Right lobe of liver (tissue), 6 donors: ENCODE results near the gene FXYD1. TPM values are rescaled to one million over a fixed set of nuclear protein-coding genes. Genes with fewer than 3 reads are reported as not detected.

Experiments
- ATAC-seq, 4 donors: fragments of 200-7000 bp; cut with Tn5 transposase; one replicate each; pipeline ENCODE4 v1.9.1; 2020; ENCODE audit warnings: mild to moderate bottlenecking in 4 of 4, moderate library complexity in 4 of 4
- DNase-seq, 3 donors: peaks; one replicate each; pipeline ENCODE4 v3.0.0-alpha.2; 2020
- H3K27ac ChIP-seq, 3 donors: fragments of 200-600 bp; one replicate each; pipeline ENCODE4 v1.8.0; 2022
- H3K27me3 ChIP-seq, 2 donors: fragments of 200-600 bp; one replicate each; pipeline ENCODE4 v1.8.0; 2022
- H3K36me3 ChIP-seq, 4 donors: fragments of 200-600 bp; sonication (generic) in 1 of 4; one replicate each; pipeline versions ENCODE4 v1.5.1 to v1.8.0; 2017 to 2022; ENCODE audit warnings: control low read depth in 1 of 4
- H3K4me1 ChIP-seq, 4 donors: fragments of 200-600 bp; sonication (generic) in 1 of 4; one replicate each; pipeline versions ENCODE4 v1.5.1 to v1.8.0; 2017 to 2022; ENCODE audit warnings: control low read depth in 1 of 4
- H3K4me3 ChIP-seq, 3 donors: fragments of 200-600 bp; one replicate each; pipeline ENCODE4 v1.8.0; 2022
- H3K9me3 ChIP-seq, 4 donors: fragments of 200-600 bp; sonication (generic) in 1 of 4; one replicate each; pipeline versions ENCODE4 v1.5.1 to v1.8.0; 2017 to 2022; ENCODE audit warnings: control low read depth in 1 of 4
- CTCF ChIP-seq, 4 donors: fragments of 200-600 bp in 3 of 4; fragments of 450-650 bp in 1 of 4; IDR thresholded peaks; one replicate each; pipeline versions ENCODE4 v1.5.1 to v1.8.0; 2016 to 2022; ENCODE audit warnings: antibody characterized with exemption in 4 of 4, mild to moderate bottlenecking in 2 of 4
- POLR2A ChIP-seq: fragments of 450-650 bp; IDR thresholded peaks from one replicate; pipeline ENCODE4 v1.6.1; 2017; ENCODE audit warnings: antibody characterized with exemption, mild to moderate bottlenecking
- WGBS: methylation state at CpG from one replicate; pipeline ENCODE4 v1.1.6; 2018; ENCODE audit warnings: low coverage, low lambda C conversion rate; ENCODE audit not compliant: insufficient coverage; ENCODE audit errors: missing lambda C conversion rate; 5-methylcytosine and 5-hydroxymethylcytosine counted together
- intact Hi-C, 2 donors: fragments of 100-400 bp; cut with DNase I; formaldehyde crosslinking; loops; one replicate each; pipeline versions ENCODE4 v1.11.2 to v1.14.1; 2022
- total RNA-seq, 6 experiments: library from RNA; depleted of rRNA in 2 of 6; stranded (reverse); fragments of >200 nt in 2 of 6; fragmentation: NEBNext Ultra II Directional in 3 of 6; extraction: Animal tissue kit (Norgen Biotek cat#: 25700) in 3 of 6; gene quantifications; one replicate each; pipeline versions ENCODE4 v1.1.0 to v1.2.4, GENCODE V29; 2016 to 2023
- donor health status: DM: no; HTN: yes; CAD: no.
- donor health status: DM: no; HTN: no; CAD: no.
- donor health status: DM: no; HTN: no; CAD: no.
- donor health status: DM: no; HTN: yes; CAD: no.
- donor health status: DM: no; HTN: yes; CAD: no.

Gene FXYD1
- total RNA-seq, 6 experiments from 2014 or later = 38.9 to 263 (median 140) TPM

- WGBS = 71% methylated on average over 7 of the region's 7 CpGs
- no peak for ATAC-seq
- TF ChIP-seq CTCF (IDR thresholded peaks at IDR 0.05) (no peak), POLR2A (no peak)
These were observed 39.0 kb downstream of the FXYD1 start for GRCh38 chr19:35177377-35178274.

GRCh38 chr19:35178701-35179100 lies 40.1 kb downstream of the FXYD1 start:
- Histone ChIP-seq H3K4me3 (no peak overlapping the region), H3K27me3 (no peaks in the 10 kb centered on the region), H3K36me3 (no peaks in the 10 kb centered on the region), H3K27ac (no peak overlapping the region), H3K9me3 (no peaks in the 10 kb centered on the region), H3K4me1 (no peaks in the 10 kb centered on the region)
- TF ChIP-seq POLR2A (no peak), CTCF (IDR thresholded peaks at IDR 0.05) (no peak)
- ATAC-seq (no peak), DNase-seq (no peak)
- intact Hi-C loops = no loop called here
- 53% methylated on average over 2 of the region's 2 CpGs for WGBS

More at GRCh38 chr19:35177377-35178274, 39.0 kb downstream of the FXYD1 start:
- no peaks in the 10 kb centered on the region for H3K9me3 ChIP-seq
- H3K27ac ChIP-seq = no peak overlapping the region
- H3K36me3 ChIP-seq = no peaks in the 10 kb centered on the region
- no peak overlapping the region for H3K4me3 ChIP-seq
- H3K4me1 ChIP-seq = no peaks in the 10 kb centered on the region
- H3K27me3 ChIP-seq = no peaks in the 10 kb centered on the region
- intact Hi-C loops = no loop called here
- DNase-seq = no peak

GRCh38 chr19:35179830-35180229 lies 41.2 kb downstream of the FXYD1 start:
- DNase-seq (no peak), ATAC-seq (no peak)
- H3K9me3 ChIP-seq = no peaks in the 10 kb centered on the region
- H3K36me3 ChIP-seq = no peaks in the 10 kb centered on the region
- H3K27ac ChIP-seq = no peak overlapping the region
- H3K27me3 ChIP-seq = no peaks in the 10 kb centered on the region
- TF ChIP-seq POLR2A (no peak), CTCF (IDR thresholded peaks at IDR 0.05) (no peak)
- WGBS = 68% methylated on average over 3 of the region's 3 CpGs
- H3K4me3 ChIP-seq = no peak overlapping the region
- H3K4me1 ChIP-seq = no peaks in the 10 kb centered on the region
- intact Hi-C loops = no loop called here

- WGBS = 86% methylated on average over 1 of the region's 1 CpG
- no peaks in the 10 kb centered on the region for H3K27me3 ChIP-seq
- DNase-seq = no peak
- intact Hi-C loops = no loop called here
- no peak for ATAC-seq
- H3K4me1 ChIP-seq = no peaks in the 10 kb centered on the region
- H3K4me3 ChIP-seq = no peak overlapping the region
- no peaks in the 10 kb centered on the region for H3K36me3 ChIP-seq
- no peaks in the 10 kb centered on the region for H3K9me3 ChIP-seq
- TF ChIP-seq CTCF (IDR thresholded peaks at IDR 0.05) (no peak), POLR2A (no peak)
- no peak overlapping the region for H3K27ac ChIP-seq
These were observed 42.8 kb downstream of the FXYD1 start for GRCh38 chr19:35181387-35181786.
